Loucy (cell line): Measurements from ENCODE around the gene MOCS1.

Experiments used
- H2AFZ ChIP-seq: fragments of 200-600 bp; sonication (generic); 2 replicates; pipeline ENCODE4 v1.6.0; 2016; ENCODE audit warnings: antibody characterized with exemption, mild to moderate bottlenecking, low read length, moderate library complexity
- H3F3A ChIP-seq: fragments of 200-600 bp; 2 replicates; pipeline ENCODE4 v1.6.0; 2016; ENCODE audit warnings: antibody characterized with exemption, low read depth, mild to moderate bottlenecking
- H3K27me3 ChIP-seq: fragments of 200-600 bp; sonication (generic); 2 replicates; pipeline ENCODE4 v1.6.1; 2014; ENCODE audit warnings: low read length, mild to moderate bottlenecking; ENCODE audit not compliant: insufficient read depth, poor library complexity, severe bottlenecking
- H3K36me3 ChIP-seq: fragments of 200-600 bp; sonication (generic); 2 replicates; pipeline ENCODE4 v1.6.1; 2016; ENCODE audit warnings: low read length; ENCODE audit not compliant: insufficient read depth
- H3K4me1 ChIP-seq: fragments of 200-600 bp; sonication (generic); 2 replicates; pipeline ENCODE4 v1.5.1; 2014; ENCODE audit warnings: low read length, mild to moderate bottlenecking; ENCODE audit not compliant: insufficient read depth, poor library complexity, severe bottlenecking
- H3K4me2 ChIP-seq: fragments of 200-600 bp; sonication (generic); 2 replicates; pipeline ENCODE4 v1.6.0; 2014; ENCODE audit warnings: antibody characterized with exemption, low read length, low read depth, mild to moderate bottlenecking; ENCODE audit not compliant: poor library complexity, severe bottlenecking
- H3K4me3 ChIP-seq: fragments of 200-600 bp; sonication (generic); 2 replicates; pipeline ENCODE4 v1.5.1; 2014; ENCODE audit warnings: low read length, mild to moderate bottlenecking, mixed read lengths; ENCODE audit not compliant: poor library complexity, severe bottlenecking
- H3K79me2 ChIP-seq: fragments of 200-600 bp; sonication (generic); 2 replicates; pipeline ENCODE4 v1.6.1; 2014; ENCODE audit warnings: low read length; ENCODE audit not compliant: insufficient read depth
- H3K9ac ChIP-seq: fragments of 200-600 bp; sonication (generic); 2 replicates; pipeline ENCODE4 v1.6.0; 2014; ENCODE audit warnings: mild to moderate bottlenecking, low read depth, low read length, moderate library complexity; ENCODE audit not compliant: poor library complexity, severe bottlenecking
- H3K9me2 ChIP-seq: fragments of 200-600 bp; sonication (generic); replicated peaks from 2 replicates; pipeline ENCODE4 v1.6.1; 2016; ENCODE audit warnings: low read depth, low read length, mixed read lengths
- H3K9me3 ChIP-seq: fragments of 200-600 bp; sonication (generic); 2 replicates; pipeline ENCODE4 v1.6.1; 2014; ENCODE audit warnings: mild to moderate bottlenecking, antibody characterized with exemption, low read length, low read depth; ENCODE audit not compliant: insufficient read depth
- H4K20me1 ChIP-seq: fragments of 200-600 bp; sonication (generic); 2 replicates; pipeline ENCODE4 v1.6.0; 2014; ENCODE audit warnings: antibody characterized with exemption, low read length, mild to moderate bottlenecking; ENCODE audit not compliant: insufficient read depth, poor library complexity, severe bottlenecking
- CTCF ChIP-seq: fragments of 200-600 bp; sonication (generic); conservative IDR thresholded peaks from 2 replicates; pipeline ENCODE4 v1.5.1; 2014; ENCODE audit warnings: mild to moderate bottlenecking, antibody characterized with exemption, low read length
- EZH2phosphoT487 ChIP-seq: fragments of 200-600 bp; IDR thresholded peaks from 2 replicates; pipeline ENCODE4 v1.6.1; 2018; ENCODE audit warnings: antibody characterized with exemption, mild to moderate bottlenecking, moderate library complexity, borderline replicate concordance

The MOCS1 gene

DNA sequence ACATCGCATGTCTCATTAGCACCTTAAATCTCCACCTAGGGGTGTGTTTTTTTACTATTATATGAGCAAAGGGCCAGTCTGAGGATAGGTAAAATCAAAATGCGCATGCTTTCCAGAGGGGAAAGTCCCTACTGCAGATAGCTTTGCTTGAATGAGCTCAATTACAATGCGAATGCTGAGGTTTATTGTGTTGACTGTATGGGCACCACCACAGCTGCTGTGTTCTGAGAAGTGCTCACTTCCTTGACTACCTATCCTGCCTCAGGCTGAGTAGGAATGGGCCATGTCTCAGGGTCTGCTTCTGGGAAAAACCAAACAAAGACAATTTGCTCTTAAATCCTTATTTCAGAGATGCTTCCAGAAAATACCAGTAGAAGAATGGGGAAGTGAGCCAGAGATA lies 36.6 kb downstream of the MOCS1 start:
- no peaks in the 10 kb centered on the region for H3F3A ChIP-seq
- no peaks in the 10 kb centered on the region for H3K4me1 ChIP-seq
- no peak overlapping the region for H3K9ac ChIP-seq
- H4K20me1 ChIP-seq = no peaks in the 10 kb centered on the region
- H3K4me2 ChIP-seq = no peak overlapping the region
- H3K4me3 ChIP-seq = no peak overlapping the region
- no peaks in the 10 kb centered on the region for H3K36me3 ChIP-seq
- H3K79me2 ChIP-seq = no peaks in the 10 kb centered on the region
- H3K9me2 ChIP-seq = no peaks in the 10 kb centered on the region
- no peak overlapping the region for H2AFZ ChIP-seq
- no peak for TF ChIP-seq EZH2phosphoT487
- no peak for TF ChIP-seq CTCF
- H3K9me3 ChIP-seq = no peaks in the 10 kb centered on the region
- H3K27me3 ChIP-seq = no peaks in the 10 kb centered on the region

DNA sequence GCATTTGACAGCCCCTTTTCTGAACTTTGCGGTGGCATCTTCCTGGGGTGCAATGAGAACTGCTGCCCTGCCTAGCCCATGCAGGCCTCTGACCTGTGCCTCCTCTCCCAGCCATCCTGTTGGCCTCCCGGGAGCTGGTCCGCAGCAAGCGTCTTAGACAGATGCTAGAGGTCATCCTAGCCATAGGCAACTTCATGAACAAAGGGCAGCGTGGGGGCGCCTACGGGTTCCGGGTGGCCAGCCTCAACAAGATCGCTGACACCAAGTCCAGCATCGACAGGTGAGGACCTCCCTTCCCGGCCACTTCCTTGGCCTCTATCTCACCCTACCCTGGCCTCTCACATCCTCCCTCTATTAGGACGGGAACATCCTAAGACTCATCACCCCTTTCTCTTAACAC lies 37.6 kb downstream of the MOCS1 start:
- Histone ChIP-seq H2AFZ (no peak overlapping the region), H3K79me2 (no peaks in the 10 kb centered on the region), H3K9me2 (no peaks in the 10 kb centered on the region), H3K4me3 (no peak overlapping the region), H3K9me3 (no peaks in the 10 kb centered on the region), H3K4me1 (no peaks in the 10 kb centered on the region), H3F3A (no peaks in the 10 kb centered on the region), H3K27me3 (no peaks in the 10 kb centered on the region), H3K9ac (no peak overlapping the region), H4K20me1 (no peaks in the 10 kb centered on the region), H3K36me3 (no peaks in the 10 kb centered on the region), H3K4me2 (no peak overlapping the region)
- no peak for TF ChIP-seq CTCF
- no peak for TF ChIP-seq EZH2phosphoT487

- TF ChIP-seq EZH2phosphoT487 (no peak), CTCF (no peak)
- no peaks in the 10 kb centered on the region for H3K36me3 ChIP-seq
- no peak overlapping the region for H2AFZ ChIP-seq
- no peaks in the 10 kb centered on the region for H4K20me1 ChIP-seq
- H3K79me2 ChIP-seq = no peaks in the 10 kb centered on the region
- no peaks in the 10 kb centered on the region for H3F3A ChIP-seq
- H3K4me1 ChIP-seq = no peaks in the 10 kb centered on the region
- H3K4me2 ChIP-seq = no peak overlapping the region
- H3K27me3 ChIP-seq = no peaks in the 10 kb centered on the region
- no peak overlapping the region for H3K9ac ChIP-seq
- no peaks in the 10 kb centered on the region for H3K9me2 ChIP-seq
- no peaks in the 10 kb centered on the region for H3K9me3 ChIP-seq
- no peak overlapping the region for H3K4me3 ChIP-seq
Measured at GRCh38 chr6:39893286-39893685, 41.0 kb downstream of the MOCS1 start.
